Mammary epithelial cell (primary cell): ENCODE measurements around the gene KRTDAP.

Experiments used
- EZH2 ChIP-seq: IDR thresholded peaks from 2 replicates; pipeline ENCODE4 v1.6.1; 2012; ENCODE audit warnings: low read length, inconsistent platforms, borderline replicate concordance
- TF ChIP-seq, protein P1 (sequence below), 2 donors: IDR thresholded peaks in 1 of 2; conservative IDR thresholded peaks in 1 of 2; 2 replicates each; pipeline ENCODE4 v1.5.1; 2011 to 2012; ENCODE audit warnings: inconsistent platforms in 2 of 2, low read length in 2 of 2, mild to moderate bottlenecking in 2 of 2, control low read depth in 1 of 2, low read depth in 1 of 2; ENCODE audit not compliant: insufficient read depth in 1 of 2; ENCODE audit errors: extremely low read depth in 1 of 2

DNA sequence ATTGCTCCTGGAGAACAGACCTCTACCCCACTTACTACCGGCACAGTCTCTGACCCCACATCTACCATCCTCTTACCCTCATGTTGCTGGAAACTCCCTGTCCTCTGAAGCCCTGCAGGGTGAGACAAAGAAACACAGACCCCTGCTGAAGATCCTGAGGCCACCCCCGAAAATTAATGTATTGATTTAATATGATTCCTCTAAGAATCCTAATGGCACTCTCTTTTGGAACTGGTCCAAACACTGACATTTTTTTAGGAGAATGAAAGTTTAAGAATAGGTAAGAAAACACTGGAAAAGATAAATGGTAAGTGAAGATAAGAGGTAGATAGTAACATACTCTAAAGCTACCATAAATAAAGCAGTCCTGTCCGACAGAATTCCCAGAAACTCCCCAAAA is 17.9 kb upstream of the KRTDAP start:
- TF ChIP-seq, protein P1, sequence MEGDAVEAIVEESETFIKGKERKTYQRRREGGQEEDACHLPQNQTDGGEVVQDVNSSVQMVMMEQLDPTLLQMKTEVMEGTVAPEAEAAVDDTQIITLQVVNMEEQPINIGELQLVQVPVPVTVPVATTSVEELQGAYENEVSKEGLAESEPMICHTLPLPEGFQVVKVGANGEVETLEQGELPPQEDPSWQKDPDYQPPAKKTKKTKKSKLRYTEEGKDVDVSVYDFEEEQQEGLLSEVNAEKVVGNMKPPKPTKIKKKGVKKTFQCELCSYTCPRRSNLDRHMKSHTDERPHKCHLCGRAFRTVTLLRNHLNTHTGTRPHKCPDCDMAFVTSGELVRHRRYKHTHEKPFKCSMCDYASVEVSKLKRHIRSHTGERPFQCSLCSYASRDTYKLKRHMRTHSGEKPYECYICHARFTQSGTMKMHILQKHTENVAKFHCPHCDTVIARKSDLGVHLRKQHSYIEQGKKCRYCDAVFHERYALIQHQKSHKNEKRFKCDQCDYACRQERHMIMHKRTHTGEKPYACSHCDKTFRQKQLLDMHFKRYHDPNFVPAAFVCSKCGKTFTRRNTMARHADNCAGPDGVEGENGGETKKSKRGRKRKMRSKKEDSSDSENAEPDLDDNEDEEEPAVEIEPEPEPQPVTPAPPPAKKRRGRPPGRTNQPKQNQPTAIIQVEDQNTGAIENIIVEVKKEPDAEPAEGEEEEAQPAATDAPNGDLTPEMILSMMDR (conservative IDR thresholded peaks at IDR 0.05 in 1 of 2, IDR thresholded peaks at IDR 0.05 in 1 of 2; ENCODE audit: extremely low read depth in 1 of 2, insufficient read depth in 1 of 2, low read depth in 1 of 2, low read length in 2 of 2), result no peak
- TF ChIP-seq EZH2, result no peak
